SK-N-SH treated with all-trans-retinoic acid at 6 μM for 48 hours (cell line): ENCODE data around the gene CCNH.

Source experiments
- ATAC-seq: fragments of 200-7000 bp; cut with Tn5 transposase; 3 replicates; pipeline ENCODE4 v1.9.1; 2020; ENCODE audit warnings: mild to moderate bottlenecking, moderate library complexity
- ARNTL ChIP-seq: fragments of 450-650 bp; formaldehyde crosslinking; IDR thresholded peaks from 2 replicates; pipeline ENCODE4 v1.5.0; 2020; ENCODE audit warnings: low read depth, mild to moderate bottlenecking, moderate library complexity, borderline replicate concordance
- BACH2 ChIP-seq: fragments of 250-450 bp; sonication (Bioruptor Pico); IDR thresholded peaks from 2 replicates; pipeline ENCODE4 v1.9.0; 2021; ENCODE audit warnings: mild to moderate bottlenecking, borderline replicate concordance
- CREB5 ChIP-seq: fragments of 250-450 bp; sonication (Bioruptor Pico); IDR thresholded peaks from 2 replicates; pipeline ENCODE4 v1.5.1; 2020; ENCODE audit warnings: low read depth, mild to moderate bottlenecking, moderate library complexity
- CSRNP3 ChIP-seq: fragments of 250-450 bp; sonication (Bioruptor Pico); IDR thresholded peaks from 2 replicates; pipeline ENCODE4 v1.5.1; 2021; ENCODE audit warnings: mild to moderate bottlenecking, moderate library complexity
- ESRRG ChIP-seq: fragments of 250-450 bp; sonication (Bioruptor Pico); IDR thresholded peaks from 2 replicates; pipeline ENCODE4 v1.6.1; 2021; ENCODE audit warnings: mild to moderate bottlenecking
- ISL1 ChIP-seq: fragments of 250-450 bp; sonication (Bioruptor Pico); IDR thresholded peaks from 2 replicates; pipeline ENCODE4 v2.1.2; 2022; ENCODE audit warnings: mild to moderate bottlenecking, moderate library complexity
- OSR1 ChIP-seq: fragments of 250-450 bp; sonication (Bioruptor Pico); IDR thresholded peaks from 2 replicates; pipeline ENCODE4 v1.8.0; 2022; ENCODE audit warnings: moderate library complexity, mild to moderate bottlenecking, inconsistent platforms
- PATZ1 ChIP-seq: fragments of 250-450 bp; sonication (Bioruptor Pico); IDR thresholded peaks from 2 replicates; pipeline ENCODE4 v1.8.0; 2020; ENCODE audit warnings: mild to moderate bottlenecking, moderate library complexity, borderline replicate concordance
- POU6F1 ChIP-seq: fragments of 250-450 bp; sonication (Bioruptor Pico); IDR thresholded peaks from 2 replicates; pipeline ENCODE4 v1.8.0; 2021; ENCODE audit warnings: low read depth, mild to moderate bottlenecking, moderate library complexity, borderline replicate concordance
- PPARA ChIP-seq: fragments of 250-450 bp; sonication (Bioruptor Pico); IDR thresholded peaks from 2 replicates; pipeline ENCODE4 v1.5.0; 2020; ENCODE audit warnings: mild to moderate bottlenecking, borderline replicate concordance
- RARB ChIP-seq: fragments of 250-450 bp; sonication (Bioruptor Pico); IDR thresholded peaks from 2 replicates; pipeline ENCODE4 v1.8.0; 2021; ENCODE audit warnings: mild to moderate bottlenecking, moderate library complexity
- TSHZ2 ChIP-seq: fragments of 250-450 bp; sonication (Bioruptor Pico); IDR thresholded peaks from 2 replicates; pipeline ENCODE4 v1.5.0; 2020; ENCODE audit warnings: mild to moderate bottlenecking, moderate library complexity
- ZFP3 ChIP-seq: fragments of 250-450 bp; sonication (Bioruptor Pico); IDR thresholded peaks from 2 replicates; pipeline ENCODE4 v1.5.0; 2020; ENCODE audit warnings: mild to moderate bottlenecking, moderate library complexity
- ZNF70 ChIP-seq: fragments of 450-650 bp; formaldehyde crosslinking; IDR thresholded peaks from 2 replicates; pipeline ENCODE4 v1.5.0; 2020; ENCODE audit warnings: mild to moderate bottlenecking, moderate library complexity
- ZNF8 ChIP-seq: fragments of 450-650 bp; formaldehyde crosslinking; IDR thresholded peaks from 2 replicates; pipeline ENCODE4 v1.5.0; 2020; ENCODE audit warnings: mild to moderate bottlenecking, moderate library complexity

Gene CCNH

GRCh38 chr5:87452837-87453236 is 40.1 kb upstream of the CCNH start:
- TF ChIP-seq ISL1 (CRISPR knock-in tag) (no peak), CSRNP3 (CRISPR knock-in tag) (no peak), ZNF8 (CRISPR knock-in tag) (no peak)
- ATAC-seq = no peak

- no peak for TF ChIP-seq OSR1 (CRISPR knock-in tag)
- TF ChIP-seq POU6F1 (CRISPR knock-in tag) = no peak
- no peak for TF ChIP-seq PATZ1 (CRISPR knock-in tag)
These were observed 29.7 kb upstream of the CCNH start for GRCh38 chr5:87442419-87442818.

GRCh38 chr5:87438231-87438630 is 25.5 kb upstream of the CCNH start:
- ATAC-seq = no peak
- TF ChIP-seq ZFP3 (CRISPR knock-in tag) (no peak), BACH2 (CRISPR knock-in tag) (no peak), ZNF70 (CRISPR knock-in tag) (no peak), PPARA (no peak), ISL1 (CRISPR knock-in tag) (no peak), OSR1 (CRISPR knock-in tag) (no peak), CSRNP3 (CRISPR knock-in tag) (no peak), CREB5 (CRISPR knock-in tag) (no peak), ARNTL (CRISPR knock-in tag) (no peak), TSHZ2 (CRISPR knock-in tag) (no peak), ESRRG (no peak), RARB (no peak), PATZ1 (CRISPR knock-in tag) (no peak), ZNF8 (CRISPR knock-in tag) (no peak), POU6F1 (CRISPR knock-in tag) (no peak)

More at GRCh38 chr5:87442419-87442818, 29.7 kb upstream of the CCNH start:
- ATAC-seq = no peak
